Posterior vena cava (tissue), 2 donors: ENCODE measurements around the gene CUL3. TPM values are rescaled to one million over a fixed set of nuclear protein-coding genes. Genes with fewer than 3 reads are reported as not detected.
"Not testable (repeated sequence)": the region's sequence is repeated elsewhere in the genome, so short reads cannot be mapped to it uniquely, and the experiment has no call there.

ENCODE experiments used
- DNase-seq: peaks from one replicate; pipeline ENCODE4 v3.0.0-alpha.2; 2020; ENCODE audit warnings: low spot score
- intact Hi-C, 2 donors: fragments of 100-400 bp; cut with DNase I; formaldehyde crosslinking; loops; one replicate each; pipeline versions ENCODE4 v1.14.1 to v1.14.2; 2022 to 2023
- total RNA-seq, 2 donors: library from RNA; stranded (reverse); fragmentation: NEBNext Ultra II Directional; extraction: Animal tissue kit (Norgen Biotek cat#: 25700); gene quantifications; one replicate each; pipeline ENCODE4 v1.2.1, GENCODE V29; 2021
- donor health status: DM: yes; HTN: yes; CAD: no.
- donor health status: DM: yes; HTN: yes; CAD: no.

CUL3 gene
- total RNA-seq, 2 donors from 2014 or later = 67.1 to 84.1 TPM

GRCh38 chr2:224556381-224556780 lies 28.8 kb downstream of the CUL3 start:
- no peak for DNase-seq

GRCh38 chr2:224555823-224556366 lies 29.3 kb downstream of the CUL3 start:
- no peak for DNase-seq
- intact Hi-C loops = no loop called here

More at GRCh38 chr2:224556381-224556780, 28.8 kb downstream of the CUL3 start:
- intact Hi-C loops = no loop called here

GRCh38 chr2:224552771-224553170 lies 32.4 kb downstream of the CUL3 start:
- intact Hi-C loops = no loop called here
- DNase-seq = no peak

- intact Hi-C loops = no loop called here
- no peak for DNase-seq
Measured at GRCh38 chr2:224551693-224552092, 33.5 kb downstream of the CUL3 start.

- intact Hi-C loops = no loop called here
- no peak for DNase-seq
Measured at GRCh38 chr2:224546926-224547325, 38.2 kb downstream of the CUL3 start.

GRCh38 chr2:224545884-224546644 lies 39.1 kb downstream of the CUL3 start:
- intact Hi-C loops = no loop called here
- no peak for DNase-seq

GRCh38 chr2:224543939-224544338 lies 41.2 kb downstream of the CUL3 start:
- intact Hi-C loops = no loop called here
- no peak for DNase-seq

GRCh38 chr2:224538561-224539138 lies 46.5 kb downstream of the CUL3 start:
- intact Hi-C loops = no loop called here
- DNase-seq = no peak

GRCh38 chr2:224532931-224533330 lies 52.2 kb downstream of the CUL3 start:
- intact Hi-C loops = no loop called here
- no peak for DNase-seq

- no peak for DNase-seq
- intact Hi-C loops = no loop called here
Measured at GRCh38 chr2:224532441-224532840, 52.7 kb downstream of the CUL3 start.

- no peak for DNase-seq
- intact Hi-C loops = loop anchor here in 1 of 2 donors (10.0 kb wide), 1 partner anchor 47 kb away; no protein-coding TSS in a partner anchor
Measured at GRCh38 chr2:224528171-224528570, 57.0 kb downstream of the CUL3 start.

GRCh38 chr2:224525774-224526173 lies 59.4 kb downstream of the CUL3 start:
- DNase-seq = no peak
- intact Hi-C loops = loop anchor here in 1 of 2 donors (10.0 kb wide), 1 partner anchor 49 kb away; no protein-coding TSS in a partner anchor

- no peak for DNase-seq
- intact Hi-C loops = loop anchor here in 1 of 2 donors (10.0 kb wide), 1 partner anchor 50 kb away; no protein-coding TSS in a partner anchor
Measured at GRCh38 chr2:224524657-224525056, 60.5 kb downstream of the CUL3 start.

- intact Hi-C loops = loop anchor here in 1 of 2 donors (10.0 kb wide), 1 partner anchor 51 kb away; no protein-coding TSS in a partner anchor
- DNase-seq = no peak
Measured at GRCh38 chr2:224523626-224524577, 61.3 kb downstream of the CUL3 start.

- not testable (repeated sequence) for DNase-seq
- intact Hi-C loops = loop anchor here in 1 of 2 donors (10.0 kb wide), 1 partner anchor 52 kb away; no protein-coding TSS in a partner anchor
Measured at GRCh38 chr2:224522483-224522882, 62.7 kb downstream of the CUL3 start.

- intact Hi-C loops = loop anchor here in 1 of 2 donors (10.0 kb wide), 1 partner anchor 55 kb away; no protein-coding TSS in a partner anchor
- no peak for DNase-seq
Measured at GRCh38 chr2:224520064-224520463, 65.1 kb downstream of the CUL3 start.

- intact Hi-C loops = no loop called here
- no peak for DNase-seq
Measured at GRCh38 chr2:224518806-224519580, 66.2 kb downstream of the CUL3 start.

- intact Hi-C loops = no loop called here
- DNase-seq = no peak
Measured at GRCh38 chr2:224517963-224518362, 67.2 kb downstream of the CUL3 start.
